NOMO-1 treated with DMSO at 0.1 percent for 48 hours (cell line): Measurements from ENCODE around the gene BTBD1.

Experiments
- DNase-seq: peaks from one replicate; lab custom pipeline; 2025; ENCODE audit not compliant: unreplicated experiment; lab: John Stamatoyannopoulos, UW

Gene BTBD1

DNA sequence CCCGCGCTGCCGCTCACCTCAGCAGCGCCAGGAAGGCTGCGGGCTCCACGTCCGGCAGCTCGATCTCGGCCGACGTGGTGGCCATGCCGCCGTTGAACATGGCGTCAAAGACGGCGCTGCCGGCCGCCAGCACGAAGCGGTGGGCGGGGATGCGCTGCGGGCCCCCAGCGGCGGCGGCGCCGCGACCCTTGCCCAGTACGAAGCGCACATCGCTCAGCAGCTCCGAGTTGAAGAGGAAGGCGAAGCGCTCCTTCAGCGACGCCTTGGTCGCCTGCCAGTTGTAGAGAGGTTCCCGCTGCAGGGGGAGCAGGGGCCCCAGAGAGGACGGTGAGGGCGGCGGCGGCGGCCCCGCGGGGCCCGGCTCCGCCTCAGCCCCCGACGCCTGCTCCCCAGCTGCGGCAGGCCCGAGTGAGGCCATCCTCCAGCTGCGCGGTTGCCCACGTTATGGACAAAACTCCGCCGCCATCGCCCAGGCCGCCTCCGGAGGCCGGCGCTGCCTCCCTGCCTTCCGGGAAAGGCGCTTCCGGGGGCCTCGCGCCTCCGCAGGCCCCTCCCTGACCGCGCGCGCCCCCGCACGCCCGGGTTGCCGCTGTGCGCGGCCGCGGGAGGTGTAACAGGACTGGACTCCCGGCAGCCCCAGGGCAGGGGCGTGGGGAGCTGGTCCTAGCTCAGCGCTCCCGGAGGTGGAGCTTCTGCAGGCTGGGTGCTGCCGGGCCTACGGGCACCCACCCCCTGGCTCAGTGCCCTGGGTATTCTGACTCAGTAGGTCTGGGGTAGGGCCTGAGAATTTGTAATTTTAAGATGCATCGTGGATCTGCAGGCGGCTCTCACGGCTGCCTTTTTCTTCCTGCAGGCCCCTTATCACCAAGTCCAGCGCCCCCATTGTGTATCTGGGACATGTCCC lies at the start of gene BTBD1:
BTBD1 (minus strand) TSS at position 519 of the 904 bp plus-strand sequence; CDS start at position 418, 101 bp downstream.
- DNase-seq: peak; percentile 75

DNA sequence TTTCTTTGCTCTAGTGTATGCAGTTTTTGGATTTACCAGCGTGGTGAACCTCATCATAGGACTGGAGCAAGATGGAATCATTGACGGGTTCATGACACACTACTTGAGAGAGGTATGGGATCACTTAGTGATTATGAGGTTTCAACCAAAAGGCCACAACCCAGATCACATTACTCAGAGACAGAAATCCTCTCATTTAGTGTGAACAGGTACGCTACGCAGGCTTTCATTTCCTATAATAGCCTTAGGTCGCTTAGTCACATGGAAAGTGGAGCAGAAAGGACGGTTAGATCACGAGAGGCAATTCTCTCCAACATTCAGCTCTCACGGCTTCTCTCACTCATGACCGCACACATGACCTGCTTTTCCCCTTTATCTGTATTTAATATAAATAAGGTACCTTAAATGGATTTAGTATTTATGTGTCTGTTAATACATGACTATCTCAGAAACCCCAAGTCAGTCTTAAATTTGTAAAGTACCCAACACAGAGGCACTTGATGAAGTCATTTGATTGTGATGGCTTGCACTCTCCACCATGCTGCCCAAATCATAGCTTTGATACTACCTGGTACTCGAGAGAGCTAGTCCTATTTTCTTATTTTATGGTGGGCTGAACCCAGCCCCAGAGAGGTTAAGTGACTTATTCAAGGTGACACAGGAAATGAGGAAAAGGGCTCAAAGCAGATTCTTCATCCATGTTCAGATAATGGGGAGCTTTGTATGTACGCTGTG lies 48.9 kb upstream of the BTBD1 start:
- DNase-seq: no peak

DNA sequence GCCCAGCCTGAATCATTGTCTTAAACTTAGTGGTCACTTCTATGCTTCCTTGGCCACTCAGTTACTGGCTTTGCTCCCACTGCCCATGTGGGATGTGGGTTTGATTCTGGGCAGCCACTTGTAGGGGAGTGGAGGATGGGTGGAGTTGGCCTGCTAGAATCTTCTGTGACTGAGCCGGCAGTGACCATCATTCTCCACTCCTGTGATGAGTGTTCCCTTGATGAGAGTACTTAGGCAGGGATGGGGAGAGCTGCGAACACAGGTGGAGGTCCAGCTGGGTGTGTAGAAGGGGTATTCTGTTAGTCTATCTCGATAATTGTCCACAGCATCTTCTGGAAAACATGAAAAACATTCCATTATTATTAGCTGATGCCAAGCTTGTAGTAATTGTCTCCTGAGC lies 48.4 kb upstream of the BTBD1 start:
- no peak for DNase-seq

DNA sequence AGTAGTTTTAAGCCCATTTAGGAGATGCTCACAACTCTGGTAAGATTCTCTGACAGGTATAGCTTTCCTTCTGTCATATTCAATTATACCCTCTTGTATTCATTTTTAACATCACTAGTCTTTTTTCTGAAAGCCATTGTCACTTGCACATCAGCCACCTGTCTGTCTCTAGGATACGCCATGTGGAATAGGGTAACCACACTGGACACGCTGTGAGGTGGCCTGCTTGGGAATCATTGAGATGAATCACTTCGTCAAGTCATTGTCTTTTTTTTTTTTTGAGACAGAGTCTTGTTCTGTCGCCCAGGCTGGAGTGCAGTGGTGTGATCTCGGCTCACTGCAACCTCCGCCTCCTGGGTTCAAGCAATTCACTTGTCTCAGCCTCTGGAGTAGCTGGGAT lies 47.8 kb upstream of the BTBD1 start:
- no peak for DNase-seq

DNA sequence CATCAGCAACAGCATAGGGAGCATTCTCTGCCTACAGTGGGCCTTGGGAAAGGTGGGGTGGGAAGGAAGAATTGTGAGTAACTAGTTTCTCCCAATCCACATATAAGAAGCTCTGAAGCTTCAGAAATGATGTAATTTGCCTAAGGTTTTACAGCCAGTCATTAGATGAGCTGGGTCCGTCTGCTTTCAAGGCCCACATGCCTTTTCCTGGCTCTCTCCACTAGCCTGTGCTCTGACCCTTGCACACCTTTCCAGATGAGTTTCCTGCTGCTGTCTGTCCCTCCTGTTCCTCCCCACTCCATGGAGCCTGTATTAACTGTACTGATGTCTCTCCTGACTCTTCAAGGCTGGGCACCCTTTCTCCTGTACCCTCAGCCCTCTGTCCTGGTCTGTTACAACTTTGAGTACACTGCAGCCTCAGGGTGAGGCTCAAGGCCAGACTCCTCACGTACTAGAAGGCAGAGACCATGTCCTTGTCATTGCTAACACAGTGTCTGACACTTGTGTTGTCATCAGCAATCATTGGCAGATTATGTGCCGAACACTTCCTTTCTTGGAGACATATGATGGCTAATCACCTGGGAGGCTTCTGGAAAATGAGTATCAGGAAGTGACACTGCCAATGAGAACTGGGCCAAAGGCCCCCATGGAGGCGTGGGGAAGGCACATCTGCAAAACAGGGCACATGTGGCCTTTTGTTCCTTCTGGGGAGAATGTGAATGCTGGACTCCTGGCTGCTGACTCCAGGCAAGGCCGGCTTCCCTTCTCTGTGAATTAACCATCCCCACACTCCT lies 47.0 kb upstream of the BTBD1 start:
- DNase-seq: no peak

DNA sequence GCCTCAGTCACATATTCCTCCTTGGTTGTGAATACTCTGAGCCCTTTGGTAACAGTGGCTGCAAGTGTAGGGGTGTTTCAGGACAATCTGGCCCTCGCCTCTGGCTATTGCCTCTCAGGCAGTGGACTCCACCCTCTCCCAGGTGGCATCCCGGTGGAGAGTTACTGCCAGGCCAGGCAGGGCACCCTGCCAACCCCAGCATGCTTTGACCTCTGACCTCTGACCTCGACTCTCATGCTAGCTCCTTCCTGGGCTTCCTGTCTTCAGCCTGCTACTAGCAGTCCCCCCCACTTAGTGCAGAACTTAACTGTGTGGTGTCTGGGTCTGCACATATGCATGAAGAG lies 45.9 kb upstream of the BTBD1 start:
- no peak for DNase-seq

DNA sequence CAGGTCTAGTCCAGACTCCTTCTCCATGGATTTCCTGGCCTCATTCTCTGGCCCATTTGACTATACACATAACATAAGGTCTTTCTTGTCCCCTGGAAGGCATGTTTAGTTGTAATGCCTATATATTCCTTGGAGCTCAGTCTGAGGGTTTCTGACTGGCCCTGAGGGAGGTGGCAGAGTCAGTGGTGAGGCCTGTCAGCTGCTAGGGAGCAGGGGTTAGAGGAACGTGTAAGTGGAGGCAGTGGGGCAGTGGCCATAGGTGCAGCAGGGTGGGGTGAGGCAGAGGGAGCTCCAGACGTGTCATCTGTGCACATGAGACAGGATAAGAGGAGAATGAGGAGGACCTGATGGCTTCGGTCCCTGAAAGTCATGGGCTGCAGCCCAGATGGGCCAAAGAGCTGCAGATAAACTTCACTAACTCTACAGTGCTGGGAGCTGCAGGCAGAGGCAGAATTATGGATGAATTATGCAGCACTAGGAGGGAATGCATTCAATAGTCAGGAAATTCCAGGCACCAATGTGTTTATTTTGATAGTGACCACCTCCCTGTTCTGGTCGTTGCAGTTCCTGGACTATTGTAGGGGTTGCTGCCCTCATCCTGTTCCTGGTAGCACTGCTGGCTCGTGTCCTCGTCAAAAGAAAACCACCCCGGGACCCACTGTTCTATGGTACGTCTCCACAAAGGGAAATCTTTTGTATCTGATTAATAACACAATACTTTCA lies 45.3 kb upstream of the BTBD1 start:
- DNase-seq: no peak

DNA sequence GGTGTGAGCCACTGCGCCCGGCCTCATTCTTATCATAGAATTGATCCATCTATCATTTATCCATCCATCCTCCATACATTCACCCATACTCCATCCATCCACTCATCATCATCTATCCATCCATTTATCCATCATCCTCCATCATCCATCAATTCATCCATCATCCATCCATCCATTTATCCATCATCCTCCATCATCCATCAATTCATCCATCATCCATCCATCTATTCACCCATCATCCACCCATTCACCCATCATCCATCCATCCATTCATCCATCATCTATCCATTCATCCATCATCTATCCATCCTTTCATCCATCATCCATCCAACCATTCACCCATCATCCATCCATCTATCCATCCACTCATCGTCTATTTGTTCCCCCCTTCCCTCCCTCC lies 44.1 kb upstream of the BTBD1 start:
- no peak for DNase-seq

DNA sequence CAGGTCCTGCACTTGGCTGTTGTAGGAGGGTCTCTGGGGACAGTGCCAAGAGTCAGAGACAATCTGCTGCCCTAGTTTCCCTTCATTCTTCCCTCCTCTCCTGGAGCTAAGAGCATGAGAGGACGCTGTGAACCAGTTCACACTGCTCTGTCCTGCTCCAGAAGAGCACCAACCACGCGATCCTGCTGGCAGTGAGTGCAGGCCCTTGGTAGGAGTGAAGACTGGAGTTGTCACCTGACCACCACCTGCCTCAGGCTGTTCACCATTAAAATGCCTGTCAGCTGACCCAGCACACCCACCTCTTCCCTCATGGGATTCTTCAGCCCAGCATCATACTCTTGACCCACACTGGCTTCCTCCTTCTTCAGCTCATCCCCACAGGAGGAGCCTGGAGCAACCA lies 43.3 kb upstream of the BTBD1 start:
- no peak for DNase-seq

DNA sequence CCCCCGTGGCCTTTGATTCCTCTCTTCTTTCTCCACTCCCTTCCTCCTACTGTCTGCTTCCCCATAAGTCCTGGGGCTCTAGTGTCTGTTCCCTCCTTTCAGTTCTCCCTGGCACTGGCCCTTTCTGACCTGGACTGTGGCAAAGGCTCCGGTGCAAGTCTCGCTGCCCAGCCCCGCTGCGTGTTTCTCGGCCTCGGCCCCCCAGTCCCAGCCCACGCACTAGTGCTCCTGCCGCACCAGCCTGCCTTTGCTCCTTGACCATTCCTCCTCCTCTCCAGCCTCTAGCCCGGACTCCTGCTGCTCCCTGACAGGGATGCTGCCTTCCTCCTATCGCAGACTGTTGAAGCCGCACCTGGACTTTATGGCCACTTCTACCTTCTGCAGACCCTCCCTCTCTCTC lies 42.5 kb upstream of the BTBD1 start:
- DNase-seq: no peak

DNA sequence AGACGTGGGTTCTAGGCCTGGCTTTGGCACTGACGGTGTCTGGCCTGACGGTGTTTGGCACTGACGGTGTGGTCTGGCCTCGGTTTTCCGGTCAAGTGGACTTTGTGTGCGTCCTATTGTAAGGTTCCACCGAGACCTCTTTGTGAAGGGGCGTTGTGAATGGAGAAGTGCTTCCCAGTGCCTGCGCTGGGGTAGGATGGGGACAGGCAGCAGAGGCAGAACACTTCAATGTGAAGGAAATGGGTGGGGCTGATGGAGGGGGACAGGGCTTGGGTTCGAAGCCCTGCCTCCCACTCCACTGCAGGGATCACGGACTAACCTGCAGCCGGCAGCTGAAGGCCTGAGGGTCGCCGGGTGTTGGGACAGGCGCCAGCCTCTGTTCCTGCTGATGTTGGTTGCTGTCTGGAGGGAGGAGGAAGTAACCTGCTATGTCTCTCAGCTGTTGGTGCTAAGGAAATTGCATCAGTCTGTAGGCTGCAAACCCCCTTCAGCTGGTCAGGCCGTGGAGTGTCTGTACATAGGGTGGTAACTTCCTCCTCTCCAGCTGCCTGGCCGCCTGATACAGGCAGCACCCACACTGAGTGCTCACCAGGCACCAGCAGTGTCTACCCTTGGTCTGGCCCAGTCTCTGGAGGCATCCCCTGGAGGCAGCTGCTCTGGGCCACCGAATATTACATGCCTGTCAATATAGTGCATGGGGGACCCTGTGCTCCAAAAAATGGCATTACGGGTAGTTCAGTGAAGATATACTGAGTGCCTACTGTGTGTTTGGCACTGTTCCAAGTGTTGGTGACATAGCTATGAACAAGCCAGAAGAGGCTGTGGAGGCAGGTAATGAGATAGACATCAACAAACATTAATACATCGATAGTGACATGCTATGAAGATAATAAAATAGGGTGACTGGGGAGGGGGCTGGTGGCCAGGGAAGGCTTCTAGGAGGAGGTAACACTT lies 41.5 kb upstream of the BTBD1 start:
- peak; percentile 97 for DNase-seq

DNA sequence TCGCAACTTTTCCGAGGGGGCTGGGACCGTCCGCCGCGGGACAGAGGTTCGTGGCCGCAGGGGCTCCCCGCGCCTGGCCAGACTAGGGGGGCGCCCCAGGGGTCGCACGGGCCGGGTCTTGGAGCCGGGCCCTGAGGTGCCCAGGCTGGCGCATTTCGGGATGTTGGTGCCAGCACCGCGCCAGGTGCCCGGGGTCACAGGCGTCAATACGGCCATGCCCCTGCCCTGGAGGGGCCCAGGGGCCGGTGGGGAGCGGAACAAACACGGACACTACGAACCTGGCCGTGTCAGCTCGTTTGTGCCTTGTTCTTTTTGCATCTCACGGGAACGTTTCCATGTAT lies 40.8 kb upstream of the BTBD1 start:
- no peak for DNase-seq

DNA sequence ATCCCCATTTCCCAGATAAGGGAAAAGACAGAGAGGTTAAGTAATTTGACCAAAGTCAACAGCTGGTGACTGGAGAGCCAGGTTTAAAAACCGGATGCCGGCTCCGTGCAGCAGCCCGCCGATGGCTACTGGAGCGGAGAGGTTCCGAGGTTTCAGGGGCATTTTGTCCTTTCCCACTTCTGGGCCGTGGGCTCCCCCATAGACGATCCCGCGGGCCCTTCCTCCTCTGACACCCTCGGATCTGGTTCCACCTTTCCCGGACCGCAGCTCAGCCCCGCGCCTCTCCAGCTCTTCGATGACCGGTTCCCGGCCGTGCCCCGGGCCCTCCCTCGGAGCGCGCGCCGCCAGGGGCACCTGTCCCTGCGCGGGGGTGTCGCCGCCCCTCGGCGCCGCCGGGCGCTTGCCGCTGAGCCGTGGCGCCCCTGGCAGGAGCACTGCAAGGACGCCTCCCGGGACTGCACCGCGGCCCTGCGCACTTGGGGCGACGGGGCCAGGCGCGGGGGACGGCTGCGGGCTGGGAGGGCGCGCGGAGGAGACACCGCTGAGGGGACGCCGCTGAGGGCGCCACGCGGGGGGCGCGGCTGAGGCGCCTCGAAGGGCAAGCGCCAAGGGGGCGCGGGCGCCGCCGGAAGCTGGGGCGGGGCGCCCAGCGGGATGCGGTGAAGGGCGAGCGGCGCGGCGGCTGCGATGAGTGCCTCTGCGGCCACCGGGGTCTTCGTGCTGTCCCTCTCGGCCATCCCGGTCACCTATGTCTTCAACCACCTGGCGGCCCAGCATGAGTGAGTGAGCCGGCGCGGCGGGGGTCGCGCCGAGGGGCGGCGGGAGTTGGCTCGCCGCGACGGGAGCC lies 40.2 kb upstream of the BTBD1 start, which contains the start of gene TM6SF1:
TM6SF1 (plus strand) TSS at position 652 of the 847 bp plus-strand sequence; CDS start at position 688, 36 bp downstream.
- DNase-seq: no peak

DNA sequence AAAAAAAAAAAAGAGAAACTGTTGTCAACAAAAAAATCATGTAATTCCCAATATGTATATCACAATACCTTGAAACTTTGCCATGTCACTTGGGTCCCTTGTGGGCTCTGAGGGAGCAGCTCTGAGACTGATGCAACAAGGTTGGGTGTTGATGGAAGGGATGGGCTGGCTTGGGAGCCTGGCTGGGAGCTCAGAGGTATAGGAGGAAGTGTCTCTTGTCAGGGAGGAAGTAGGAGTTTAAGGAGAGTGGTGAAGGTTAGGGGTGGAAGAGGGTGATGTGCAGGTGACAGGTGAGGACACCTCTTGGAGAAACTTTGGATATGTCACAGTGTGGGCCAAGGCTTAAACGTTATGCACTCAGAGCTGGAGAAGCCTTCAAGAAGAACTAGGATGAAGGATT lies 38.4 kb upstream of the BTBD1 start:
- no peak for DNase-seq

DNA sequence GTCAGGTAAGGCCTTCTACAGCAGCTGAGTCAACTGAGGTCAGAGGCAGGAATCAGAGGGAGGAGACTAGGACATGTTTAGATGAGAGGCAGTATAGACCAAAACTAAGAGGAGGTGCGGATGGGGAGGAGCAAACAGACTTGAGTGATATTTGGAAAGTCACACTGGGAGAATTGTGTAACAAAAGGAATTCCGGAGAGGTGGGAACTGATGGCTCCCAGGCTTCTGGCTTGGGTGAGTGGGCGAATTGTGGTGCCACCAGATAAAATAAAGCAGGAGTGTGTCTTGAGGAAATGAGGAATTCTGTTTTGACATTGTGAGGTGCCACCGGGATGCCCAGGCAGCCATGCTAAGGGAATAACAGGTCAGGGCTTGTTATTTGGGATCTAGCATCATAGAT lies 37.1 kb upstream of the BTBD1 start:
- no peak for DNase-seq

DNA sequence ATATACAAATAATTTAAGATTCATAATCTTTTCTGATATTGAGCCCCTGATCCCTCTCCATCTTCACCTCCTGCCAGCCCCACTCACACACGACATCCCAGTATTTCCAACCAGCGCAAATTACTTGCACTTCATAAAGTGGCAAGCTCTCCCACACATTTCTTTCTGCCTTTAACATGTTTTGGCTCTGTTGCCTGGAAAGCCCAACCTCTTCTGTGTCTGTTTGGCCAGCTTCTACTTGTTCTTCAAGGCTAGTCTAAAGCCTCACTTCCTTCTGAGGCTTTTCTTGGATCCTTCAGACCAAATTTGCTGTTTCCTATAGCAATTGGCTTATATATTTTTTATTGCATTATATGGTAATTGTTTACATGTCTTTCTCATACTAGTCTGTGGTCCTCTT lies 35.3 kb upstream of the BTBD1 start:
- no peak for DNase-seq

DNA sequence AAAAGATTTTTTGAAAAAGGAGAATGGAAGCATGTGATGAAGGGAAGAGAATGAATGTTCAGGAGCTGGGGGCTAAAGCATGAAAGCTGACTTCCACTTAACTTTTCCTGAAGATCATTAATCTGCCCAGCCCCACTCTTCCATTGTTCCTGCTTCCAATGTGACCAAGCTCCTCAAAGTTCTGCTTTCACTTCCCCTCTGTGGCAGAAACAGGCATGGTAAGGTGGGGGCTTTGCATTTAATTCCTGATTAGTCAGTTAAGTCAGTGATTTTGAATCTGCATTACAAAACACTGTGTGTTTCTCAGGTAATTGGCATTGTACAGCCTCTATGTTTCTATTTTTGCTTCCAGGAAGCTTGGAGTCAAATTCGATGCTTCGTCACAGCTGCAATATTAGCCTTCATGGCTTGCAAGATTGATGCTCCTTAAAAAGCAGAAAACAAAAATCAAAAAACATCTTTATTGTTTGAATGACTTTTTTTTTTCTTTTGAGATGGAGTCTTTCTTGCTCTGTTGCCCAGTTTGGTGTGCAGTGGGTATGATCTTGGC lies 33.1 kb upstream of the BTBD1 start:
- peak; percentile 70 for DNase-seq

DNA sequence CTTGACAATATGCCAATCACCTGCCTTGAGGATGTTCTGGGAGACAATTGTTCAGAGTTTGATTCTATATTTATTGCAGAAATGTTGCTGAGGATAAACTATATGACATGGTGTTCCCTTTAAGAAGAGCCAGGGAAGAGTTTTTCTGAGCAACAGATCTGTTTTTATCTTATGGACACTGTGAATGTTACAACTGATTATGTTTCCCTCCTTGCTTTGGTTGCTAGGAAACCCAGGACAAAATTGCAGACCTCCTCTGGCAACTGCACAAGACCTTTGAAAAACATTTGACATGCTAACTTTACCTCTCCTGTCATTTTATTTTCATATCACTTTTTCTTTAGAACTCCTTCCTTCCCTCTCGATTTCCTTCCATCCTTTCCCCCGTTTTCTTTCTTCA lies 32.2 kb upstream of the BTBD1 start:
- no peak for DNase-seq

DNA sequence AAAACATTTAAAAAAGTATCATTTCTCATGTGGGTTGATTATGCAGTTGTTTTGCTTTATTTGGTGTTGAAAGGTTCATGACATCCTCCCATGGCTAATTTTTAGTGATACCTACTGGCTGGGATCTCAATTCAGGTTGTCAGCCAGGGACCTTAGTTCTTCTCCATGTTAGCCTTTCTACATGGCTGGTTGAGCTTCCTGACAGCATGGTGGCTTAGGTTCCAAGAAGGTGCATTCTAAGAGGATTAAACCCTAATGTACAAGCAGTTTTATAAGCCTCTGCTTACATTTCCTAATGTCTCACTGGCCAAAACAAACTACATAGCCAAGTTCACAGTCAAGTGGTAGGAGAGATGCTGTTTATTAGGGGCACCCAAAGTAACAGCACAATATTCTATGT lies 31.0 kb upstream of the BTBD1 start:
- no peak for DNase-seq
